GM21825 (cell line): Measurements from ENCODE around the gene MS4A12.
"Not testable (repeated sequence)": the region's sequence is repeated elsewhere in the genome, so short reads cannot be mapped to it uniquely, and the experiment has no call there.

Experiments used
- ATAC-seq: cut with Tn5 transposase; IDR thresholded peaks from one replicate; pipeline ENCODE4 v1.9.1; 2021; ENCODE audit warnings: mild to moderate bottlenecking, moderate library complexity; ENCODE audit not compliant: unreplicated experiment

Gene MS4A12

GRCh38 chr11:60511393-60511792 lies 18.8 kb downstream of the MS4A12 start:
- no peak for ATAC-seq

- no peak for ATAC-seq
Measured at GRCh38 chr11:60512651-60513225, 20.2 kb downstream of the MS4A12 start.

DNA sequence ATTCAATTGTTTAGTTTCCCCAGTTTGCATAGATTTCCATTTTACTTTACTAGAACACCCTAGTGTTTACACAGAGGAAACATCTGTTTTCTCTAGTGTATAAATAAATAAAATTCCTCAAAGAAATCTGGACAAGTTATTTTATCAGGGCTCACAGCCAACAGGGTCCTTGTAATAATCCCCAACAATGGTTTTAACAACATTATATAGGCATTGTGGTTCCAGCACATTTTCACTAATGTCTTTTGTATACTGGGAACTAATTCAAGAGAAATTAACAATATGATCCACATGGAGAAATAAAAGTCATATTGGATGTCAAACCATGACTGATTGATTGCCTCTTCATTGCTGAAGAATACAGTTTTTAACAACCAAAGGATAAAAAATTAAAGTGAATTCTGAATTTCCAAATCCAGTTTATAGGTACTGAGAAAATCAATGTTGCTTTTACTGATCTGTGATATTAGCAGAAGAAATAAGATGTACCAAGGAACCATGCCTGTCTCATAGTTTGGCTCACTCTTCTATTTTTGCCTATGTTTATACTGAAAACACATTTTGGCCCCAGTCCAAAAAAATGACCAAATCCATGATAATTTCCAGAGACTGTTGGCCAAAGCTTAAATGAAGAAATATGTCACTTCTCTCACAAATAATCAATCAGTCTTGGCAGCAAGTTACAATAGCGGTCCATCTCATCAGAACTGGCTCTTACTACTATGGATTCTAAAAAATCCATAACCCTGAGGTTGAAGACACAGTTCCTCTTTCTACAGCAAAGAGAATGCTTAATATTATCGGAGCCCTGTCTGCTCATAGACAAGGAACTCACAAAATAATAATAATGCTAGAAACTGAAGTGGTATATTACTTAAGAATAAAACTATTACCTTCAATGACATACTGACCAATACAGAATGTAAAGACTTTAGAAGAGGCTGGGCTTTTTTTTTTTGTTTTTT lies 21.2 kb downstream of the MS4A12 start:
- ATAC-seq = no peak

GRCh38 chr11:60515144-60515855 lies 22.7 kb downstream of the MS4A12 start, which contains the start of gene MS4A13:
Gene MS4A13, plus strand, starts transcription at chr11:60515392. Its CDS starts 2,692 bp downstream, at chr11:60518084.
- no peak for ATAC-seq

- ATAC-seq = no peak
Measured at GRCh38 chr11:60528465-60528864, 35.9 kb downstream of the MS4A12 start.

GRCh38 chr11:60528934-60529333 lies 36.4 kb downstream of the MS4A12 start:
- ATAC-seq = peak; percentile 89

GRCh38 chr11:60530454-60531100 lies 38.0 kb downstream of the MS4A12 start:
- ATAC-seq = no peak

DNA sequence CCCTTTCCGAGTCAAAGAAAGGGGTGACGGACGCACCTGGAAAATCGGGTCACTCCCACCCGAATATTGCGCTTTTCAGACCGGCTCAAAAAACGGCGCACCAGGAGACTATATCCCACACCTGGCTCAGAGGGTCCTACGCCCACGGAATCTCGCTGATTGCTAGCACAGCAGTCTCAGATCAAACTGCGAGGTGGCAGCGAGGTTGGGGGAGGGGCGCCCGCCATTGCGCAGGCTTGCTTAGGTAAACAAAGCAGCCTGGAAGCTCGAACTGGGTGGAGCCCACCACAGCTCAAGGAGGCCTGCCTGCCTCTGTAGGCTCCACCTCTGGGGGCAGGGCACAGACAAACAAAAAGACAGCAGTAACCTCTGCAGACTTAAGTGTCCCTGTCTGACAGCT lies 39.8 kb downstream of the MS4A12 start:
- ATAC-seq = not testable (repeated sequence)

DNA sequence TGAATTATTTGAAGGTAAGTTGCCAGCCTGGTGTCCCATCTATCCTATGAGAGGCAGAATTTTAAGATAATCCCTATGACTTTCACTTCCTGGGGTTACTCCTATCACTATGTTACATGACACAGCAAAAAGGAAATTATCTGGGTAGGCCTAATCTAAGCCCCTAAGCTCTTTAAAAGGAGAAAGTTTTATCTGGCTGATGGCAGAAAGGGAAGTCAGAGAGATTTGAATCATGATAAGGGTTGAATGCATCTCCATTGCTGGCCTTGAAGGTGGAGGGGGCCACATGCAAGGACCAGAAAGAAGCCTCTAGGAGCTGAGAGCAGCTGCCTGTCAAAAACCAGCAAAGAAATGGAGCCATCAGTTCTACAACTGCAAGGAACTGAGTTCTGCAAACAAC lies 46.0 kb downstream of the MS4A12 start:
- not testable (repeated sequence) for ATAC-seq

DNA sequence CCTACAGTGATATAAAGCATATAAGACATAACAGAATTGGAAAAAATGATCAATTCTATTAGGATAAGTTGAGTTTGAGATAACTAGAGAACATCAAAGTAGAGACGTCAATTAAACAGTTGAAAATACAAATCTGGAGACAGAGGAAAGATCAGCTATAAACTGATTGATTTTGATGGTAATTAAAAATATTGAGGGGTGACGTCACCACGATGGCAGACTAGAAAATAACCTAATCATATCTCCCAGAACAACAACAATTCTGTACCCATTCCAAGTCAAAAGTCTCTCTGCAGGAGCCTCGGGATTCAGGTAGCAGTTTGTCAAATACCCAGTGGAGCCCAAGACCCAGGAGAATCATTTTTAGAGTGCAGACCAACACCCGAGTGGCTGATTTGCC lies 51.5 kb downstream of the MS4A12 start:
- no peak for ATAC-seq
